GM23248 (cell line): ENCODE results near the gene SEC31A.

Experiments
- EZH2 ChIP-seq: fragments of 200-600 bp; sonication (generic); IDR thresholded peaks from 2 replicates; pipeline ENCODE4 v1.6.1; 2018; ENCODE audit warnings: antibody characterized with exemption, mild to moderate bottlenecking; ENCODE audit not compliant: insufficient read depth, poor library complexity, severe bottlenecking
- EZH2phosphoT487 ChIP-seq: fragments of 200-600 bp; sonication (generic); IDR thresholded peaks from 2 replicates; pipeline ENCODE4 v1.6.1; 2018; ENCODE audit warnings: antibody characterized with exemption, moderate library complexity, mild to moderate bottlenecking, low read depth; ENCODE audit not compliant: insufficient read depth

DNA sequence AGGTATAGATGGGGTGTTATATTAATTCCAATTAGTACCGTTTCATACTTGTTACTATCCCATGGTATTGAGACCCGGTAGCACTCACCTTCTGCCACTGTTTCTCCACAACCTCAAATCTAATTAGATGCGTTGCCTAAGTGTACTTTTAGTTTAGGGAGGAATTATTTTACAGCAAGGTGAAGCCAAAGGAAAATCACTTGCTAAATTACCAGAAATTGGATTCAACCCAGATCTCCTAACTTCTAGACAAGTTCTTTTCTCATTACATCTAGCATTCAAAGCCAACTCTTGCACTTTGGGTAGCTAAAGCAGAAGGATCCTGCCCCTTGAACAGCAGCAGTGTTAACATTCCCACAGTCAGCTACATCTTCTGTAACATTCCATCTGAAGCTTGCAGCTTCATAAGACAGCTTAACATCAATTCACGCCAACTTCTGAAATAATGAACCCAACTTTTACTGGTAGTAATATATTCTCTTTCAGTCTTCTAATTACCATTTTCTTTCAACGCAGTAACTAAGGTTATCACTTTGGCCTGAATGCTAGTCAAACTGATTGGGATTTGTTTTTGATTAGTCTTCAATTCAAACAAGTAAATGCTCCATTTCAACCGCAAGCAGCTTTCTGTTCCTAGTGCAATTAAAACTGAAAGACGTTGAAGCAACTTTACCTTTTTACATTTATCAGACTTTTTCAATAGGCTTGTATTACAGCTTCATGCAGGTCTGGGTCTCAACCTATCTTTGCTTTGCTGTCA is 934 bp upstream of the SEC31A start:
- TF ChIP-seq EZH2phosphoT487 = no peak
- TF ChIP-seq EZH2 = no peak
